GM04504 (cell line): ENCODE results near the gene DSTN.
"Not testable (repeated sequence)": the region's sequence is repeated elsewhere in the genome, so short reads cannot be mapped to it uniquely, and the experiment has no call there.

Experiments used
- DNase-seq: peaks from one replicate; pipeline ENCODE4 v3.0.0-alpha.2; 2012; ENCODE audit warnings: low read depth

DSTN gene

GRCh38 chr20:17650301-17651128 is 80.6 kb downstream of the DSTN start:
- no peak for DNase-seq

GRCh38 chr20:17651129-17651759 is 81.4 kb downstream of the DSTN start:
- peak; percentile 51 for DNase-seq

GRCh38 chr20:17651760-17652388 is 82.0 kb downstream of the DSTN start:
- no peak for DNase-seq

GRCh38 chr20:17652411-17652810 is 82.5 kb downstream of the DSTN start:
- no peak for DNase-seq

- DNase-seq = no peak
These were observed 84.2 kb downstream of the DSTN start for GRCh38 chr20:17653835-17654648.

- DNase-seq = no peak
These were observed 84.9 kb downstream of the DSTN start for GRCh38 chr20:17654649-17655285.

- DNase-seq = no peak
These were observed 85.4 kb downstream of the DSTN start for GRCh38 chr20:17655286-17655651.

- peak; percentile 47 for DNase-seq
These were observed 86.1 kb downstream of the DSTN start for GRCh38 chr20:17655865-17656479.

- DNase-seq = no peak
These were observed 87.4 kb downstream of the DSTN start for GRCh38 chr20:17657079-17657825.

GRCh38 chr20:17657898-17658647 is 88.2 kb downstream of the DSTN start:
- DNase-seq = no peak

- no peak for DNase-seq
These were observed 88.7 kb downstream of the DSTN start for GRCh38 chr20:17658648-17658993.

- not testable (repeated sequence) for DNase-seq
These were observed 89.5 kb downstream of the DSTN start for GRCh38 chr20:17659344-17659743.
